Small intestine (tissue), 7 donors: Measurements from ENCODE around the gene MEGF8. TPM values are rescaled to one million over a fixed set of nuclear protein-coding genes. Genes with fewer than 3 reads are reported as not detected.

Source experiments
- DNase-seq, 2 donors: peaks; one replicate each; pipeline versions ENCODE4 v3.0.0 to v3.0.0-alpha.2; 2013
- FAIRE-seq: peaks from 2 replicates; lab custom pipeline; 2012; peaks lifted over from hg19 to GRCh38; lab: Jason Lieb, UNC
- H3K27ac ChIP-seq, 3 donors: one replicate each; pipeline ENCODE4 v1.5.1; 2013; ENCODE audit warnings: low read length in 2 of 3, mild to moderate bottlenecking in 2 of 3, control low read depth in 1 of 3, inconsistent platforms in 1 of 3, low read depth in 1 of 3, moderate library complexity in 1 of 3
- H3K27me3 ChIP-seq, 3 donors: one replicate each; pipeline ENCODE4 v1.6.1; 2013; ENCODE audit warnings: low read length in 3 of 3, inconsistent platforms in 1 of 3; ENCODE audit not compliant: control insufficient read depth in 3 of 3, insufficient read depth in 3 of 3
- H3K36me3 ChIP-seq, 3 donors: one replicate each; pipeline ENCODE4 v1.6.1; 2013; ENCODE audit warnings: low read length in 3 of 3, inconsistent platforms in 1 of 3, low read depth in 1 of 3, mild to moderate bottlenecking in 1 of 3, moderate library complexity in 1 of 3; ENCODE audit not compliant: control insufficient read depth in 3 of 3, insufficient read depth in 2 of 3
- H3K4me1 ChIP-seq, 3 donors: one replicate each; pipeline ENCODE4 v1.6.1; 2013; ENCODE audit warnings: low read length in 2 of 3, inconsistent platforms in 1 of 3, low read depth in 1 of 3, mild to moderate bottlenecking in 1 of 3, moderate library complexity in 1 of 3; ENCODE audit not compliant: control insufficient read depth in 3 of 3, insufficient read depth in 2 of 3
- H3K4me3 ChIP-seq, 3 donors: one replicate each; pipeline ENCODE4 v1.5.1; 2013; ENCODE audit warnings: low read length in 3 of 3, control low read depth in 1 of 3, inconsistent platforms in 1 of 3, low read depth in 1 of 3, mild to moderate bottlenecking in 1 of 3, moderate library complexity in 1 of 3
- H3K9me3 ChIP-seq, 2 donors: one replicate each; pipeline ENCODE4 v1.6.1; 2013; ENCODE audit warnings: low read depth in 1 of 2, low read length in 1 of 2; ENCODE audit not compliant: control insufficient read depth in 2 of 2, insufficient read depth in 1 of 2
- WGBS, 3 donors: extraction: QIAGEN DNeasy Blood & Tissue Kit; methylation state at CpG; one replicate each; pipeline ENCODE4 v1.1.7; 2013; 5-methylcytosine and 5-hydroxymethylcytosine counted together
- polyA plus RNA-seq, 4 donors: library from polyadenylated mRNA; stranded (reverse) in 3 of 4; unstranded in 1 of 4; fragments of 200-250 nt in 3 of 4; fragments of 120-200 nt in 1 of 4; gene quantifications; one replicate each; pipeline versions ENCODE4 v1.2.1 to v1.2.3, GENCODE V29; 2013
- donor health status: healthy with polysubstance abuse.
- donor health status: control.
- donor health status: control.
- donor health status: Bipolar disorder and iron deficiency.
- donor health status: healthy.

The MEGF8 gene
- polyA plus RNA-seq, 4 donors: 2.4 to 26.7 (median 6.9) TPM

- 83 to 91% (median 84%) methylated on average over 13 of the region's 13 CpGs for WGBS, 3 donors
- no peak overlapping the region for H3K4me3 ChIP-seq
- peaks cover 0 to 49% (median 4%) of the 10 kb centered on the region in 3 donors for H3K4me1 ChIP-seq
- H3K9me3 ChIP-seq: no peaks in the 10 kb centered on the region
- H3K36me3 ChIP-seq: peaks cover 22 to 86% (median 23%) of the 10 kb centered on the region in 3 donors
- DNase-seq (no peak), FAIRE-seq (no peak)
- H3K27ac ChIP-seq: no peak overlapping the region
- H3K27me3 ChIP-seq: no peaks in the 10 kb centered on the region
Measured at GRCh38 chr19:42290136-42290522, 35.3 kb upstream of the MEGF8 start.

DNA sequence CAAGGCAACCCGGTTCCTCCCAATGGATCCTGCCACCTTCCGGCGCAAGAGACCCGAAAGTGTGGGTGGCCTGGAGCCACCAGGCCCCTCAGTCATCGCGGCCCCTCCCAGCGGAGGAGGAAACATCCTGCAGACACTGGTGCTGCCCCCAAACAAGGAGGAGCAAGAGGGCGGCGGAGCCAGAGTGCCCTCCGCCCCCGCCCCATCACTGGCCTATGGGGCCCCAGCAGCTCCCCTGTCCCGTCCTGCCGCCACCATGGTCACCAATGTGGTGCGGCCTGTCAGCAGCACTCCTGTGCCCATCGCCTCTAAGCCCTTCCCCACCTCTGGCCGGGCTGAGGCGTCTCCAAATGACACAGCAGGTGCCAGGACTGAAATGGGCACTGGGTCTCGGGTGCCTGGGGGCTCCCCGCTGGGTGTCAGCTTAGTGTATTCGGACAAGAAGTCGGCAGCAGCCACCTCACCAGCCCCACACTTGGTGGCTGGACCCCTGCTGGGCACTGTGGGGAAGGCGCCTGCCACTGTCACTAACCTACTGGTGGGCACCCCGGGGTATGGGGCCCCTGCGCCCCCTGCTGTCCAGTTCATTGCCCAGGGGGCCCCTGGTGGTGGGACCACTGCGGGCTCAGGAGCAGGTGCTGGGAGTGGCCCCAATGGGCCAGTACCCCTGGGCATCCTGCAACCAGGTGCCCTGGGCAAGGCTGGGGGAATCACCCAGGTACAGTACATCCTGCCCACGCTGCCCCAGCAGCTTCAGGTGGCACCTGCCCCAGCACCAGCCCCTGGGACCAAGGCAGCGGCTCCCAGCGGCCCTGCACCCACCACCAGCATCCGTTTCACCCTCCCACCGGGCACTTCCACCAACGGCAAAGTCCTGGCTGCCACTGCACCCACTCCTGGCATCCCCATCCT, 34.7 kb upstream of the MEGF8 start:
- H3K4me1 ChIP-seq: peaks cover 0 to 42% (median 0%) of the 10 kb centered on the region in 3 donors
- WGBS, 3 donors: 82 to 90% (median 89%) methylated on average over 31 of the region's 31 CpGs

DNA sequence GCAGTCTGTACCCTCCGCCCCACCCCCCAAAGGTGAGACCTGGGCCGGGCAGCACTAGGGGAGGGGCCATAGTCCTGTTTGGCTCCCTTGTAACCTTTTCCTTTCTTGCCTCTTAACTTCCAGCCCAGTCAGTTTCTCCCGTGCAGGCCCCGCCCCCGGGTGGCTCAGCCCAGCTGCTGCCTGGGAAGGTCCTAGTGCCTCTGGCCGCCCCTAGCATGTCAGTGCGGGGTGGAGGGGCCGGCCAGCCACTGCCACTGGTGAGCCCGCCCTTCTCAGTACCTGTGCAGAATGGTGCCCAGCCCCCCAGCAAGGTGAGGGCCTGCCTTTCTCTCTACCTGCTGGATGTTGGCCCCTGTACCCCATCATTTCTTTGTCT, 34.0 kb upstream of the MEGF8 start:
- Histone ChIP-seq H3K9me3 (no peaks in the 10 kb centered on the region), H3K4me1 (peaks cover 0 to 36% (median 0%) of the 10 kb centered on the region in 3 donors), H3K27ac (peak overlapping the region in 1 of 3 donors; percentile 73), H3K27me3 (no peaks in the 10 kb centered on the region), H3K36me3 (peaks cover 22 to 95% (median 23%) of the 10 kb centered on the region in 3 donors), H3K4me3 (no peak overlapping the region)
- DNase-seq (peak in 1 of 2 donors; percentile 60), FAIRE-seq (no peak)
- 45 to 57% (median 52%) methylated on average over 9 of the region's 9 CpGs for WGBS, 3 donors

More for the DNA sequence above, 34.7 kb upstream of the MEGF8 start:
- Histone ChIP-seq H3K4me3 (no peak overlapping the region), H3K27me3 (no peaks in the 10 kb centered on the region), H3K36me3 (peaks cover 22 to 92% (median 23%) of the 10 kb centered on the region in 3 donors), H3K9me3 (no peaks in the 10 kb centered on the region), H3K27ac (no peak overlapping the region)
- DNase-seq (no peak), FAIRE-seq (no peak)

DNA sequence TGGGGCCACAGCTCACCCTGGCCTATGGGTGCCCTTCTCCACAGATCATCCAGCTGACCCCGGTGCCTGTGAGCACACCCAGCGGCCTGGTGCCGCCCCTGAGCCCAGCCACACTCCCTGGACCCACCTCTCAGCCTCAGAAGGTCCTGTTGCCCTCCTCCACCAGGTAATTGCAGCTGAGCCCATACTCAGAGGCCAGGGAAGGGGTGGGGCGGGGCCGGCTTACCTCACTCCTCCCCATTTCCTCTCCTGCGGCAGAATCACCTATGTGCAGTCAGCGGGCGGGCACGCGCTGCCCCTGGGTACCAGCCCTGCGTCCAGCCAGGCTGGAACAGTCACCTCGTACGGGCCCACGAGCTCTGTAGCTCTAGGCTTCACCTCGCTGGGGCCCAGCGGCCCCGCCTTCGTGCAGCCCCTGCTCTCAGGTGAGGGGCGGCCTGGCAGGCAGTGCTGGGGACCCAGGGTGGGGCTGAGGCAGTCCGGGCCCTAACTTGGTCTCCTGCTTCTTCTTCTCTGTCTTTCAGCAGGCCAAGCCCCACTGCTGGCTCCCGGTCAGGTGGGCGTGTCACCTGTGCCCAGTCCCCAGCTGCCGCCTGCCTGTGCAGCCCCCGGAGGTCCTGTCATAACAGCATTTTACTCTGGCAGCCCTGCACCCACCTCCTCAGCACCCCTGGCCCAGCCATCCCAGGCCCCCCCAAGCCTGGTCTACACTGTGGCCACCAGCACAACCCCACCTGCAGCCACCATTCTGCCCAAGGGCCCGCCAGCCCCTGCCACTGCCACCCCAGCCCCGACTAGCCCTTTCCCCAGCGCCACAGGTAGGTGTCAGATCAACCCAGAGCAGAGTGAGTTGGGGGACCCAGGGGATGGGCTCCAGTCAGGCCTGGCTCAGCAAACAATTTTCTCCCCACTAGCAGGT, 33.1 kb upstream of the MEGF8 start:
- no peaks in the 10 kb centered on the region for H3K9me3 ChIP-seq
- peak overlapping the region in 1 of 3 donors; percentile 73 for H3K27ac ChIP-seq
- peak in 1 of 2 donors; percentile 89 for DNase-seq
- peaks cover 22 to 96% (median 23%) of the 10 kb centered on the region in 3 donors for H3K36me3 ChIP-seq
- no peak for FAIRE-seq
- WGBS, 3 donors: 83 to 88% (median 84%) methylated on average over 23 to 27 of the region's 27 CpGs
- no peak overlapping the region for H3K4me3 ChIP-seq
- H3K27me3 ChIP-seq: no peaks in the 10 kb centered on the region
- peaks cover 0 to 33% (median 0%) of the 10 kb centered on the region in 3 donors for H3K4me1 ChIP-seq

DNA sequence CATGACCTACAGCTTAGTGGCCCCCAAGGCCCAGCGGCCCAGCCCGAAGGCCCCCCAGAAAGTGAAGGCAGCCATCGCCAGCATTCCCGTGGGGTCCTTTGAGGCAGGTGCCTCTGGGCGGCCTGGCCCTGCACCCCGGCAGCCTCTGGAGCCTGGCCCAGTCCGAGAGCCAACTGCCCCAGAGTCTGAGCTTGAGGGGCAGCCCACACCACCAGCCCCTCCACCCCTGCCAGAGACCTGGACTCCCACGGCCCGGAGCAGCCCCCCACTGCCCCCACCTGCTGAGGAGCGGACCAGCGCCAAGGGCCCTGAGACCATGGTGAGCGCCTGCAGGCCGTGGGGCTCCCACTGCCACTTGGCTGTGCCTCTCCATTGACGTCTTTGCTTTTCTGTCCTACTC, 32.5 kb upstream of the MEGF8 start:
- H3K4me1 ChIP-seq: peaks cover 0 to 33% (median 0%) of the 10 kb centered on the region in 3 donors
- no peak for FAIRE-seq
- no peaks in the 10 kb centered on the region for H3K9me3 ChIP-seq
- H3K27ac ChIP-seq: no peak overlapping the region
- H3K27me3 ChIP-seq: no peaks in the 10 kb centered on the region
- peaks cover 17 to 89% (median 19%) of the 10 kb centered on the region in 3 donors for H3K36me3 ChIP-seq
- no peak overlapping the region for H3K4me3 ChIP-seq
- WGBS, 3 donors: 90 to 93% (median 92%) methylated on average over 14 of the region's 14 CpGs
- no peak for DNase-seq

DNA sequence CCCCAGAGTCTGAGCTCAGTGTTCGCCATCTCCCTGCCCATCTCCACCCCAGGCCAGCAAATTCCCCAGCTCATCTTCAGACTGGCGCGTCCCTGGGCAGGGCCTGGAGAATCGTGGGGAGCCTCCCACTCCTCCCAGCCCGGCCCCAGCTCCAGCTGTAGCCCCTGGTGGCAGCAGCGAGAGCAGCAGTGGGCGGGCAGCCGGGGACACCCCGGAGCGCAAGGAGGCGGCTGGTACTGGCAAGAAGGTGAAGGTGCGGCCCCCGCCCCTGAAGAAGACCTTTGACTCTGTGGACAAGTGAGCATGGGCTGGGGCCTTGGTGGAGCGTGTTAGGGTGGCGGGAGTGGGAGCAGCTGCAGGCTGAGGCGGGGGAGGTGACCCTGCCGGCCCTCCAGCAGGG, 31.9 kb upstream of the MEGF8 start:
- Histone ChIP-seq H3K36me3 (peaks cover 13 to 84% (median 15%) of the 10 kb centered on the region in 3 donors), H3K4me3 (no peak overlapping the region), H3K27me3 (no peaks in the 10 kb centered on the region), H3K27ac (no peak overlapping the region), H3K4me1 (peaks cover 0 to 33% (median 0%) of the 10 kb centered on the region in 3 donors), H3K9me3 (no peaks in the 10 kb centered on the region)
- WGBS, 3 donors: 85 to 92% (median 91%) methylated on average over 16 to 17 of the region's 17 CpGs
- DNase-seq (no peak), FAIRE-seq (no peak)

- DNase-seq (no peak), FAIRE-seq (no peak)
- Histone ChIP-seq H3K4me3 (no peak overlapping the region), H3K4me1 (peaks cover 0 to 33% (median 0%) of the 10 kb centered on the region in 3 donors), H3K27ac (no peak overlapping the region), H3K9me3 (no peaks in the 10 kb centered on the region), H3K36me3 (peaks cover 13 to 80% (median 15%) of the 10 kb centered on the region in 3 donors), H3K27me3 (no peaks in the 10 kb centered on the region)
- 93 to 98% (median 94%) methylated on average over 15 of the region's 15 CpGs for WGBS, 3 donors
Measured at GRCh38 chr19:42293948-42294347, 31.5 kb upstream of the MEGF8 start.
